NB4 (cell line): ENCODE data around the gene MCRIP1.

Experiments used
- DNase-seq: peaks from one replicate; pipeline ENCODE4 v3.0.0; 2010; ENCODE audit warnings: low read depth
- H3K4me3 ChIP-seq: one replicate; pipeline ENCODE4 v1.5.1; 2011; ENCODE audit warnings: mild to moderate bottlenecking, low read depth, low read length, moderate library complexity
- CTCF ChIP-seq: IDR thresholded peaks from one replicate; pipeline ENCODE4 v1.5.1; 2012; ENCODE audit warnings: low read depth, low read length
- MAX ChIP-seq: IDR thresholded peaks from 2 replicates; pipeline ENCODE4 v1.6.1; 2011; ENCODE audit warnings: low read depth, low read length
- POLR2A ChIP-seq: IDR thresholded peaks from 2 replicates; pipeline ENCODE4 v1.6.1; 2011; ENCODE audit warnings: mild to moderate bottlenecking; ENCODE audit not compliant: insufficient read length; ENCODE audit errors: extremely low read depth

The MCRIP1 gene

GRCh38 chr17:81792675-81793615, 40.1 kb downstream of the MCRIP1 start:
- DNase-seq, result no peak
- TF ChIP-seq POLR2A, result no peak
- TF ChIP-seq MAX, result no peak
- no peak for TF ChIP-seq CTCF
- no peak overlapping the region for H3K4me3 ChIP-seq
